A673 (cell line): Measurements from ENCODE around the gene KLC3. TPM values are rescaled to one million over a fixed set of nuclear protein-coding genes. Genes with fewer than 3 reads are reported as not detected.
"Not testable (repeated sequence)": the region's sequence is repeated elsewhere in the genome, so short reads cannot be mapped to it uniquely, and the experiment has no call there.

Experiments used
- BruUV-seq: library from RNA; stranded (reverse); fragments of 400-500 nt; replicated peaks from 2 replicates; lab custom pipeline; 2021; lab: Mats Ljungman, UMichigan
- CTCF ChIA-PET: fragments of 300-600 bp; sonication (Branson Sonifier 250); formaldehyde crosslinking; loops from one replicate; lab custom pipeline; 2022; ENCODE audit warnings: antibody characterized with exemption; lab: Charles Lee
- POLR2A ChIA-PET: fragments of 300-600 bp; sonication (Branson Sonifier 250); formaldehyde crosslinking; loops from one replicate; lab custom pipeline; 2022; ENCODE audit warnings: antibody characterized with exemption; ENCODE audit not compliant: low non-redundant PET; lab: Charles Lee
- DNase-seq: peaks from one replicate; pipeline ENCODE4 v3.0.0-alpha.2; 2015; ENCODE audit warnings: low spot score
- H3K27ac ChIP-seq: fragments of 200-600 bp; sonication (generic); 2 replicates; pipeline ENCODE4 v1.5.1; 2016; ENCODE audit warnings: mixed run types, low read depth, mild to moderate bottlenecking, mixed read lengths, antibody characterized with exemption, low read length; ENCODE audit not compliant: poor library complexity, severe bottlenecking
- H3K27me3 ChIP-seq: fragments of 200-600 bp; sonication (generic); replicated peaks from 2 replicates; pipeline ENCODE4 v1.6.1; 2017; ENCODE audit warnings: mixed run types, low read depth, mild to moderate bottlenecking, mixed read lengths, antibody characterized with exemption, low read length; ENCODE audit not compliant: insufficient read depth, poor library complexity
- H3K36me3 ChIP-seq: fragments of 200-600 bp; sonication (generic); 2 replicates; pipeline ENCODE4 v1.6.1; 2016; ENCODE audit warnings: mixed run types, mild to moderate bottlenecking, mixed read lengths, antibody characterized with exemption, low read length; ENCODE audit not compliant: insufficient read depth, poor library complexity, severe bottlenecking
- H3K4me1 ChIP-seq: fragments of 200-600 bp; sonication (generic); 2 replicates; pipeline ENCODE4 v1.6.1; 2017; ENCODE audit warnings: mixed run types, mild to moderate bottlenecking, mixed read lengths, antibody characterized with exemption, low read length; ENCODE audit not compliant: insufficient read depth, poor library complexity, severe bottlenecking
- H3K4me3 ChIP-seq: fragments of 200-600 bp; sonication (generic); 2 replicates; pipeline ENCODE4 v1.5.1; 2016; ENCODE audit warnings: low read depth, mixed run types, mild to moderate bottlenecking, mixed read lengths, low read length; ENCODE audit not compliant: poor library complexity, severe bottlenecking
- H3K9me3 ChIP-seq: fragments of 200-600 bp; sonication (generic); 2 replicates; pipeline ENCODE4 v1.6.1; 2016; ENCODE audit warnings: mixed run types, low read depth, mild to moderate bottlenecking, mixed read lengths, antibody characterized with exemption, low read length; ENCODE audit not compliant: poor library complexity, severe bottlenecking
- CTCF ChIP-seq: fragments of 300-800, 200-600 bp; sonication (generic); conservative IDR thresholded peaks from 2 replicates; pipeline ENCODE4 v1.5.1; 2017; ENCODE audit warnings: low read depth, mild to moderate bottlenecking, antibody characterized with exemption, low read length, moderate library complexity, mixed read lengths
- EZH2 ChIP-seq: fragments of 200-600 bp; sonication (generic); IDR thresholded peaks from 2 replicates; pipeline ENCODE4 v1.6.1; 2017; ENCODE audit warnings: borderline replicate concordance, low read depth, mild to moderate bottlenecking, mixed read lengths, antibody characterized with exemption, low read length; ENCODE audit not compliant: poor library complexity, severe bottlenecking
- intact Hi-C: fragments of 100-400 bp; cut with micrococcal nuclease; formaldehyde crosslinking; loops from one replicate; pipeline ENCODE4 v1.10.0; 2022; ENCODE audit not compliant: unreplicated experiment
- total RNA-seq: library from RNA; stranded (reverse); gene quantifications from 2 replicates; pipeline ENCODE4 v1.2.3, GENCODE V29; 2021

The KLC3 gene
- total RNA-seq, 1 experiment from 2014 or later: 0.49 TPM

GRCh38 chr19:45306518-45307027, 34.0 kb upstream of the KLC3 start:
- BruUV-seq: no TSS peak
- intact Hi-C loops: no loop called here
- Histone ChIP-seq H3K27ac (no peak overlapping the region), H3K4me3 (no peak overlapping the region), H3K9me3 (no peaks in the 10 kb centered on the region), H3K4me1 (peaks cover 4% of the 10 kb centered on the region), H3K36me3 (no peaks in the 10 kb centered on the region), H3K27me3 (no peaks in the 10 kb centered on the region)
- CTCF ChIA-PET: interaction anchor here (0.6 kb wide), 1 partner anchor 535 kb away, joined by 5 read pairs; no protein-coding TSS in a partner anchor
- DNase-seq: peak; percentile 70
- TF ChIP-seq CTCF (no peak), EZH2 (no peak)
- POLR2A ChIA-PET: interaction anchor here (0.5 kb wide), 1 partner anchor 570 kb away, joined by 10 read pairs; no protein-coding TSS in a partner anchor

- Histone ChIP-seq H3K4me3 (no peak overlapping the region), H3K9me3 (no peaks in the 10 kb centered on the region), H3K27ac (no peak overlapping the region), H3K4me1 (peaks cover 4% of the 10 kb centered on the region), H3K27me3 (no peaks in the 10 kb centered on the region), H3K36me3 (no peaks in the 10 kb centered on the region)
- POLR2A ChIA-PET: no interaction called here
- no TSS peak for BruUV-seq
- DNase-seq: no peak
- CTCF ChIA-PET: interaction anchor here (0.6 kb wide), 1 partner anchor 30 kb away, joined by 10 read pairs; no protein-coding TSS in a partner anchor
- intact Hi-C loops: no loop called here
- TF ChIP-seq EZH2 (no peak), CTCF (no peak)
Measured at GRCh38 chr19:45307361-45307760, 33.2 kb upstream of the KLC3 start.

GRCh38 chr19:45309322-45309721, 31.2 kb upstream of the KLC3 start:
- POLR2A ChIA-PET: not testable (repeated sequence)
- CTCF ChIA-PET: interaction anchor here (0.6 kb wide), 1 partner anchor 89 kb away, joined by 6 read pairs; no protein-coding TSS in a partner anchor

GRCh38 chr19:45311621-45312020, 28.9 kb upstream of the KLC3 start:
- POLR2A ChIA-PET: no interaction called here
- no peaks in the 10 kb centered on the region for H3K27me3 ChIP-seq
- H3K27ac ChIP-seq: no peak overlapping the region
- intact Hi-C loops: no loop called here
- H3K36me3 ChIP-seq: no peaks in the 10 kb centered on the region
- H3K9me3 ChIP-seq: no peaks in the 10 kb centered on the region
- no peak overlapping the region for H3K4me3 ChIP-seq
- TF ChIP-seq CTCF (no peak), EZH2 (no peak)
- DNase-seq: no peak
- CTCF ChIA-PET: no interaction called here
- no TSS peak for BruUV-seq
- no peaks in the 10 kb centered on the region for H3K4me1 ChIP-seq

More at GRCh38 chr19:45309322-45309721, 31.2 kb upstream of the KLC3 start:
- H3K9me3 ChIP-seq, H3K4me1 ChIP-seq, H3K27me3 ChIP-seq, H3K36me3 ChIP-seq, BruUV-seq, intact Hi-C loops, H3K27ac ChIP-seq, DNase-seq, H3K4me3 ChIP-seq: not testable (repeated sequence)

GRCh38 chr19:45312285-45312684, 28.3 kb upstream of the KLC3 start:
- H3K27ac ChIP-seq, H3K36me3 ChIP-seq, DNase-seq, intact Hi-C loops, CTCF ChIA-PET, POLR2A ChIA-PET, H3K4me3 ChIP-seq, H3K9me3 ChIP-seq, H3K4me1 ChIP-seq, H3K27me3 ChIP-seq, BruUV-seq: not testable (repeated sequence)
